HG03442 (cell line): Measurements from ENCODE around the gene OR9Q1.

ENCODE experiments used
- ATAC-seq: cut with Tn5 transposase; IDR thresholded peaks from one replicate; pipeline ENCODE4 v1.9.1; 2021; ENCODE audit warnings: mild to moderate bottlenecking, moderate library complexity; ENCODE audit not compliant: unreplicated experiment

The OR9Q1 gene

GRCh38 chr11:58030653-58031052, 7.0 kb downstream of the OR9Q1 start, which contains the start of gene OR6Q1:
Gene OR6Q1, plus strand, starts transcription at chr11:58030953. Its CDS starts 0 bp downstream, at chr11:58030953.
- no peak for ATAC-seq

- ATAC-seq: no peak
These were observed 10.8 kb downstream of the OR9Q1 start for GRCh38 chr11:58034471-58034870.

GRCh38 chr11:58039589-58039988, 15.9 kb downstream of the OR9Q1 start:
- ATAC-seq: no peak

GRCh38 chr11:58043379-58043778, 19.7 kb downstream of the OR9Q1 start:
- no peak for ATAC-seq

- ATAC-seq: no peak
These were observed 22.6 kb downstream of the OR9Q1 start for GRCh38 chr11:58046231-58046630.

GRCh38 chr11:58047818-58048217, 24.1 kb downstream of the OR9Q1 start:
- no peak for ATAC-seq

- no peak for ATAC-seq
These were observed 32.2 kb downstream of the OR9Q1 start for GRCh38 chr11:58055806-58056401.

- no peak for ATAC-seq
These were observed 33.8 kb downstream of the OR9Q1 start for GRCh38 chr11:58057481-58057880.

- ATAC-seq: no peak
These were observed 34.8 kb downstream of the OR9Q1 start for GRCh38 chr11:58058276-58059006.

GRCh38 chr11:58059007-58059350, 35.3 kb downstream of the OR9Q1 start:
- no peak for ATAC-seq

GRCh38 chr11:58060535-58060934, 36.9 kb downstream of the OR9Q1 start:
- ATAC-seq: no peak

- no peak for ATAC-seq
These were observed 37.4 kb downstream of the OR9Q1 start for GRCh38 chr11:58060939-58061672.

- ATAC-seq: peak; percentile 64
These were observed 38.1 kb downstream of the OR9Q1 start for GRCh38 chr11:58061813-58062212.

GRCh38 chr11:58067685-58068084, 44.0 kb downstream of the OR9Q1 start:
- ATAC-seq: no peak

- no peak for ATAC-seq
These were observed 45.0 kb downstream of the OR9Q1 start for GRCh38 chr11:58068655-58069054.

GRCh38 chr11:58070585-58070984, 46.9 kb downstream of the OR9Q1 start:
- ATAC-seq: no peak

GRCh38 chr11:58075781-58076180, 52.1 kb downstream of the OR9Q1 start:
- ATAC-seq: no peak

GRCh38 chr11:58086528-58086927, 62.8 kb downstream of the OR9Q1 start:
- no peak for ATAC-seq

- no peak for ATAC-seq
These were observed 73.8 kb downstream of the OR9Q1 start for GRCh38 chr11:58097437-58097836.

GRCh38 chr11:58121096-58121495, 97.4 kb downstream of the OR9Q1 start:
- ATAC-seq: no peak

- no peak for ATAC-seq
These were observed 101.8 kb downstream of the OR9Q1 start, which contains the start of gene OR9I1 for GRCh38 chr11:58125469-58125868. Gene OR9I1, minus strand, starts transcription at chr11:58125530. Its CDS starts 6,086 bp downstream, at chr11:58119444.

GRCh38 chr11:58127350-58127749, 103.7 kb downstream of the OR9Q1 start:
- ATAC-seq: no peak
